HG03045 (cell line): ENCODE results near the gene FGF22.

Experiments
- ATAC-seq: cut with Tn5 transposase; IDR thresholded peaks from one replicate; pipeline ENCODE4 v1.9.1; 2021; ENCODE audit warnings: mild to moderate bottlenecking, moderate library complexity; ENCODE audit not compliant: unreplicated experiment

FGF22 gene

GRCh38 chr19:676339-677105 is 36.8 kb downstream of the FGF22 start, which contains the start of gene FSTL3:
Gene FSTL3, plus strand, starts transcription at chr19:676392. Its CDS starts 32 bp downstream, at chr19:676424.
- ATAC-seq = no peak

- ATAC-seq = no peak
Measured at GRCh38 chr19:677201-677600, 37.5 kb downstream of the FGF22 start.

GRCh38 chr19:677601-678436 is 38.1 kb downstream of the FGF22 start:
- no peak for ATAC-seq

- ATAC-seq = no peak
Measured at GRCh38 chr19:678791-679388, 39.2 kb downstream of the FGF22 start.

GRCh38 chr19:679418-680286 is 40.0 kb downstream of the FGF22 start:
- peak; percentile 16 for ATAC-seq

GRCh38 chr19:680287-681028 is 40.8 kb downstream of the FGF22 start:
- ATAC-seq = peak; percentile 66

- no peak for ATAC-seq
Measured at GRCh38 chr19:681029-682019, 41.6 kb downstream of the FGF22 start.

GRCh38 chr19:682678-683320 is 43.1 kb downstream of the FGF22 start:
- no peak for ATAC-seq

- ATAC-seq = no peak
Measured at GRCh38 chr19:685454-685931, 45.8 kb downstream of the FGF22 start.

- no peak for ATAC-seq
Measured at GRCh38 chr19:686589-687297, 47.1 kb downstream of the FGF22 start.

- no peak for ATAC-seq
Measured at GRCh38 chr19:687569-688166, 48.0 kb downstream of the FGF22 start.

- ATAC-seq = no peak
Measured at GRCh38 chr19:688214-688613, 48.5 kb downstream of the FGF22 start.

GRCh38 chr19:688992-689391 is 49.3 kb downstream of the FGF22 start:
- no peak for ATAC-seq

- ATAC-seq = no peak
Measured at GRCh38 chr19:690203-690602, 50.5 kb downstream of the FGF22 start.
